ENCODE measurements around the gene ANAPC4.

DNA sequence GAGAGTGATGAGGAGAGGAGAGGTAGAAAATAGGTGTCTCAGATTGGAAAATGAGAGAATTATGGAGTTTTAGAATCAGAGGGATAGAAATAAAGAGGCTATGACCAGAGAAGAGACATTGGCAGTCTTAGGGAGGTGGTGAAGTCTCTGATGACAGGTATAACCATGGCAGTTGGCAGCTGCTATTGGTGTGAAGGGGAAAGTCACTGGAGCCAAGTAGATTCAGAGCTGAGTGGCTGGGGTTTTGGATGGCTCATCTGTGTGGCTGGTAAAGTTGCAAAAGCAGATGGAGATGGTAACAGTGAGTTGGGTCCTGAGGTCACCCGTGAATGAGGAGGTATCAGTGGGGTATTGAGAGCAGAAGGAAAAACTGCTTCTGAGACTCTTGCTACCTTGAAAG is 46.5 kb downstream of the ANAPC4 start:
- TF ChIP-seq POLR2AphosphoS5 (IDR thresholded peaks at IDR 0.05) (no peak), MXI1 (conservative IDR thresholded peaks at IDR 0.05; ENCODE audit: poor library complexity, severe bottlenecking) (no peak), EP300 (conservative IDR thresholded peaks at IDR 0.05; ENCODE audit: poor library complexity, severe bottlenecking) (no peak)
- TF ChIP-seq, protein P1, sequence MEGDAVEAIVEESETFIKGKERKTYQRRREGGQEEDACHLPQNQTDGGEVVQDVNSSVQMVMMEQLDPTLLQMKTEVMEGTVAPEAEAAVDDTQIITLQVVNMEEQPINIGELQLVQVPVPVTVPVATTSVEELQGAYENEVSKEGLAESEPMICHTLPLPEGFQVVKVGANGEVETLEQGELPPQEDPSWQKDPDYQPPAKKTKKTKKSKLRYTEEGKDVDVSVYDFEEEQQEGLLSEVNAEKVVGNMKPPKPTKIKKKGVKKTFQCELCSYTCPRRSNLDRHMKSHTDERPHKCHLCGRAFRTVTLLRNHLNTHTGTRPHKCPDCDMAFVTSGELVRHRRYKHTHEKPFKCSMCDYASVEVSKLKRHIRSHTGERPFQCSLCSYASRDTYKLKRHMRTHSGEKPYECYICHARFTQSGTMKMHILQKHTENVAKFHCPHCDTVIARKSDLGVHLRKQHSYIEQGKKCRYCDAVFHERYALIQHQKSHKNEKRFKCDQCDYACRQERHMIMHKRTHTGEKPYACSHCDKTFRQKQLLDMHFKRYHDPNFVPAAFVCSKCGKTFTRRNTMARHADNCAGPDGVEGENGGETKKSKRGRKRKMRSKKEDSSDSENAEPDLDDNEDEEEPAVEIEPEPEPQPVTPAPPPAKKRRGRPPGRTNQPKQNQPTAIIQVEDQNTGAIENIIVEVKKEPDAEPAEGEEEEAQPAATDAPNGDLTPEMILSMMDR (IDR thresholded peaks at IDR 0.05; ENCODE audit: poor library complexity, severe bottlenecking) = no peak
- TF ChIP-seq, protein P2, sequence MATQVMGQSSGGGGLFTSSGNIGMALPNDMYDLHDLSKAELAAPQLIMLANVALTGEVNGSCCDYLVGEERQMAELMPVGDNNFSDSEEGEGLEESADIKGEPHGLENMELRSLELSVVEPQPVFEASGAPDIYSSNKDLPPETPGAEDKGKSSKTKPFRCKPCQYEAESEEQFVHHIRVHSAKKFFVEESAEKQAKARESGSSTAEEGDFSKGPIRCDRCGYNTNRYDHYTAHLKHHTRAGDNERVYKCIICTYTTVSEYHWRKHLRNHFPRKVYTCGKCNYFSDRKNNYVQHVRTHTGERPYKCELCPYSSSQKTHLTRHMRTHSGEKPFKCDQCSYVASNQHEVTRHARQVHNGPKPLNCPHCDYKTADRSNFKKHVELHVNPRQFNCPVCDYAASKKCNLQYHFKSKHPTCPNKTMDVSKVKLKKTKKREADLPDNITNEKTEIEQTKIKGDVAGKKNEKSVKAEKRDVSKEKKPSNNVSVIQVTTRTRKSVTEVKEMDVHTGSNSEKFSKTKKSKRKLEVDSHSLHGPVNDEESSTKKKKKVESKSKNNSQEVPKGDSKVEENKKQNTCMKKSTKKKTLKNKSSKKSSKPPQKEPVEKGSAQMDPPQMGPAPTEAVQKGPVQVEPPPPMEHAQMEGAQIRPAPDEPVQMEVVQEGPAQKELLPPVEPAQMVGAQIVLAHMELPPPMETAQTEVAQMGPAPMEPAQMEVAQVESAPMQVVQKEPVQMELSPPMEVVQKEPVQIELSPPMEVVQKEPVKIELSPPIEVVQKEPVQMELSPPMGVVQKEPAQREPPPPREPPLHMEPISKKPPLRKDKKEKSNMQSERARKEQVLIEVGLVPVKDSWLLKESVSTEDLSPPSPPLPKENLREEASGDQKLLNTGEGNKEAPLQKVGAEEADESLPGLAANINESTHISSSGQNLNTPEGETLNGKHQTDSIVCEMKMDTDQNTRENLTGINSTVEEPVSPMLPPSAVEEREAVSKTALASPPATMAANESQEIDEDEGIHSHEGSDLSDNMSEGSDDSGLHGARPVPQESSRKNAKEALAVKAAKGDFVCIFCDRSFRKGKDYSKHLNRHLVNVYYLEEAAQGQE (IDR thresholded peaks at IDR 0.05; ENCODE audit: borderline replicate concordance) = no peak

Data from neural cell (in vitro differentiated cells).